Measurements from ENCODE around the gene CCDC12. TPM values are rescaled to one million over a fixed set of nuclear protein-coding genes. Genes with fewer than 3 reads are reported as not detected.
A peak's percentile ranks its signal among the peaks of the same experiment; 100 is the strongest.
"Not testable (repeated sequence)": the region's sequence is repeated elsewhere in the genome, so short reads cannot be mapped to it uniquely, and the experiment has no call there.

Gene CCDC12
- total RNA-seq, 1 donor from 2014 or later = 28.6 TPM

GRCh38 chr3:46978985-46979944 lies 2.7 kb upstream of the CCDC12 start, which contains the start of gene NBEAL2:
Gene NBEAL2, plus strand, starts transcription at chr3:46979666. Its CDS starts 196 bp downstream, at chr3:46979862.
- peak; percentile 95 for DNase-seq

DNA sequence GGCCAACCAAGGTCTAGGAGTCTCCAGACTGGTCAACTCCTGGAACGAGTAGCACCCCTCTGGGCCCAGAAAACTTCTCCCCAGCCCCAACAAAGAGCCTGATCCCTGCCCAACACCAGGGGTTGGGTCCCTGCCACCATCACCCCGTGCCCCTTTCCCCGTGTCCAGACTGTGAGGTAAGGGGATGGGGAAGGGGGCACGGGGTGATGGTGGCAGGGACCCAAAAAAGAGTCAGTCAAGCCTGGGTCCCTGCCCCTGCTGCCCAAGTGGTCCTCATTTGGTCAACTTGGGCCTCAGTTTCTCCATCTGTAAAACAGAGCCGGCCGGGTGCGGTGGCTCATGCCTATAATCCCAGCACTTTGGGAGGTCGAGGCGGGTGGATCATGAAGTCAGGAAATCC lies 1.8 kb upstream of the CCDC12 start:
- no peak for DNase-seq

DNA sequence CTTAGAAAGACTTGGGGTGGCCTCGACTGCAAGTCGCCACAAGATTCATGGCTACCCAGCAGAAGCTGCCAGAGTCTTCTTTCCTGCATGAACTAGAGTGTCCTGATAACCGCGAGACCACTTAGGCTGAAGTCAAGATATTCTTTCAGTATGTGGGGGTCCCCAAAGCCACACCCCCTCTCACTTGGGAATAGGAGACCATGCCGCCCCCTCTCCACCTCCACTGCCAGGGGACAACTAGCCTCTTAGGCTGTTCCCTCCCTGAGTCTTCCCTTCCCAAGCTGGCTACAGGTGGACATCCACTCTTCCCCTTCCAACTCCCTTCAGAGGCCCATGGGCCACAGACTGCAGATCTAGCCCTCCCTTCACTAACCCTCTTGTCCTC lies 1.3 kb upstream of the CCDC12 start:
- no peak for DNase-seq

DNA sequence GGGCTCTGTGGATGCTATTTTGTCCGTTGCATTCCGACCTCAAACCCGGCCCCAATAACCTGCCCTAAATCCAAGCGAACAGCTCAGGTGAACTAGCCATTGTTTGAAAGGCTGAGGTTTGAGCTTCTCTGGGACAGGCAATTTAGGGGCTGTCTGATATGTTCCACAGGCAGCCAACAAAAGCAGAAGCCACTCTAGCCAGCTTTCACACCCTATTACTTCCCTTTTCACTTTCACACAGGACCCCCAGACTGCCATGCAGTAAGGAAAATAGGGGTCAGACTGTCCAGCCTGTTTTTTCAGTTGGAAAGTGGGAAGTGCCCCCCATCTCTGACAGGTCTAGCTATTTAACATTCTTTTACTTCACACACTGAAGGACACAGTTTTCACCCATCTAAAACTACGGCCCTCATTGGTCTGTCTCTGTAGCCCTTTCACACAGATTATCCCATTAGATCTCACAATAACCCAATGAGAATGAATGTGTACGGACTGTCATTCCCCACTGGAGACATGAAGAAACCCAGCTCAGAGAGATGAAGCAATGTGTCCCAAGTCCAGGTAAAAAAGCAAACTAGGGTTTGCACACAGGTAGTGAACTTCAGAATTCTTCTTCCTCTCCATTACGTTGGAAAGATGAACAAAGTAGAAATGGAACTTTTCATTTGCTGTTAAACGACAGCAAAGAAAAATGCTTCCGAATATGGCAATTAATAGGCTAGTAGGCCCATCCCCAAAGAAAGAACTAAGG lies 1.9 kb downstream of the CCDC12 start:
- DNase-seq = no peak

DNA sequence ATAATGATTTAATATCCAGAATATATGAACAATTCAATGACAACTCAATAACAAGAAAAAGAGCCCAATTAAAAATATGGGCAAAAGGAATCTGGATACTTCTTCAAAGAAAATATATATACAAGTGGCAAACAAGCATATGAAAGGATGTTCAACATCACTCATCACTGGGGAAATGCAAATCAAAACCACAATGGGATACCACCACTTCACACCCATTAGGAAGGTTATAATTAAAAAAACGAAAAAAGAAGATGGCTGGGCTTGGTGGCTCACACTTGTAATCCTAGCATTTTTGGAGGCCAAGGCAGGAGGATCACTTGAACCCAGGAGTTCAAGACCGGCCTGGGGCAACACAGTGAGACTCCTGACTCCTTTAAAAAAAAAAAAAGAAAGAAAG lies 4.1 kb downstream of the CCDC12 start:
- DNase-seq = no peak

GRCh38 chr3:46971742-46972141 lies 4.8 kb downstream of the CCDC12 start:
- DNase-seq = no peak

DNA sequence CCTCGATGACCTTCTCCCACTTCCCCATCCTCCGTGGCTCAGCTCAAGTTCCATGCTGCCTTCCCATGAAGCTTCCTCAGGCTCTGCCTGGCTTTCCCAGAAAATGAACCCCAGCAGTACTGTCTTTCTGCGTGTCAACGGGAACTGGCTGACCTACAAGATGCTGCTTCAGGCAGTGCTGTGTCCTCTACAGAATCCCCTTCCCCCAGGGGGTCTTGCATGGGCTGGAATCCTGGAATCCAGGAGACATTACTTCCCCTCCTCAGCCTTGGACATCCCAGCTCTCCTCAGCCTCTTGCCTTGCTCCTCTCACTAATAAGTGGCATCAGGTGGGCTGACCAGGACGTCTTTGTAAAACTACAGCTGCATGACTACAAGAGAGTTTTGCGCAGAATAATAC lies 5.4 kb downstream of the CCDC12 start:
- no peak for DNase-seq

DNA sequence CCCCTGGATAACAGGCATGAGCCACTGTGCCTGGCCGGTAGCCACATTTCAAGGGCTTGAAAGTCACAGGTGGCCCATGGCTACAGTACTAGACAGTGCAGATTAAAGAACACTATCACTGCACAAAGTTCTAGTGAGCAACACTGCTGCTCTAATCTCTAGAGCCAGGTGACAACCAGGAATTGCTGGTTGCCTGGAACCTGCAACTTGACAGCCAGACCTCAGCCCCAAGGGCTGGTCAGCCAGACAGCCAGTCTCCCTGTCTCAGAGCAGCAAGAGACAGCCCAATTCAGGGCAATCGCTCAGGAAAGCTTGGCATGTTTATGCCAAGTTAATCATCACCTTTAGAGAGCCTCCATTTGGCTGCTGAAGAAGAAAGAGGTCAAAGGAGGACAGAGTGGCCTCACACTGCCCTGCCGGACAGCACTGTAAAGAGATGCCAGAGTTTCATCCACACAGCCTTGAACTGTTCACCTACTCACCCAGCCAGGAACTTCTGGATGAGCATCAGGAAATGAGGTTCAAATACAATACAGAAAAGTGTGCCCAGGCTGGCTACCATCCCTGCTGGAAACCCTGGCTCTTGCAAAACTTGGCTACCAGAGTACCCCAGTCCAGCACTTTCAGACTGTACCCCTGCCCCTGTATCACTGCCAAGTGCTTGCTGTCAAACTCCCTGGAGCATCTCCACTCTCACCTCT lies 6.0 kb downstream of the CCDC12 start:
- DNase-seq = no peak

- no peak for DNase-seq
Measured at GRCh38 chr3:46968783-46969428, 7.6 kb downstream of the CCDC12 start.

- no peak for DNase-seq
Measured at GRCh38 chr3:46966811-46967210, 9.7 kb downstream of the CCDC12 start.

GRCh38 chr3:46965151-46965550 lies 11.4 kb downstream of the CCDC12 start:
- DNase-seq = no peak

DNA sequence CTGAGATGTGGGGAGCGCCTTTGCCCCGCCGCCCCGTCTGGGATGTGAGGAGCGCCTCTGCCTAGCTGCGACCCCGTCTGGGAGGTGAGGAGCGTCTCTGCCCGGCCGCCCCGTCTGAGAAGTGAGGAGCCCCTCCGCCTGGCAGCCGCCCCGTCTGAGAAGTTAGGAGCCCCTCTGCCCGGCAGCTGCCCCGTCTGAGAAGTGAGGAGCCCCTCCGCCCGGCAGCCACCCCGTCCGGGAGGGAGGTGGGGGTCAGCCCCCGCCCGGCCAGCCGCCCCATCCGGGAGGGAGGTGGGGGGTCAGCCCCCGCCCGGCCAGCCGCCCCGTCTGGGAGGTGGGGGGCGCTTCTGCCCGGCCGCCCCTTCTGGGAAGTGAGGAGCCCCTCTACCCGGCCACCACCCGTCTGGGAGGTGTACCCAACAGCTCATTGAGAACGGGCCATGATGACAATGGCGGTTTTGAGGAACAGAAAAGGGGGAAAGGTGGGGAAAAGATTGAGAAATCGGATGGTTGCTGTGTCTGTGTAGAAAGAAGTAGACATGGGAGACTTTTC lies 12.4 kb downstream of the CCDC12 start:
- DNase-seq = not testable (repeated sequence)

- no peak for DNase-seq
Measured at GRCh38 chr3:46962990-46963389, 13.6 kb downstream of the CCDC12 start.

- no peak for DNase-seq
Measured at GRCh38 chr3:46962427-46962826, 14.1 kb downstream of the CCDC12 start.

DNA sequence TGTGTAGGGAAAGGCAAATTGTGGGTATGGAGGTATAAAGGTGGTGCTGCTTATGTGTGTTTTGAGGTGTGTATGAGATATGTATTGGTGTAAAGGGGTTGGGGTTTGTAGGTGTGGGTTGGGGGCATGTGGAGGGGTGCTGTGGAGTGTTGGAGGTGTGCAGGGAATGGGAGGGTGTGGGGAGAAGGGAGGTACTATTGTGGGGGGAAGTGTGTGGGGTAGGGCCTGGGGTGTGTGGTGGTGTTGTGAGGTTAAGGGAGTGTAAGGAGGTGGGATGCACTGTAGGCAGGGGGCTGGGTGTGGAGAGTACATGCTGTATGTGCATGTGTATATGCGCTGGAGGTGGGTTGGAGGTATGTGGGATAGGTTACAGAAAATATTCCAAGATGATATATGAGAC lies 15.7 kb downstream of the CCDC12 start:
- no peak for DNase-seq

DNA sequence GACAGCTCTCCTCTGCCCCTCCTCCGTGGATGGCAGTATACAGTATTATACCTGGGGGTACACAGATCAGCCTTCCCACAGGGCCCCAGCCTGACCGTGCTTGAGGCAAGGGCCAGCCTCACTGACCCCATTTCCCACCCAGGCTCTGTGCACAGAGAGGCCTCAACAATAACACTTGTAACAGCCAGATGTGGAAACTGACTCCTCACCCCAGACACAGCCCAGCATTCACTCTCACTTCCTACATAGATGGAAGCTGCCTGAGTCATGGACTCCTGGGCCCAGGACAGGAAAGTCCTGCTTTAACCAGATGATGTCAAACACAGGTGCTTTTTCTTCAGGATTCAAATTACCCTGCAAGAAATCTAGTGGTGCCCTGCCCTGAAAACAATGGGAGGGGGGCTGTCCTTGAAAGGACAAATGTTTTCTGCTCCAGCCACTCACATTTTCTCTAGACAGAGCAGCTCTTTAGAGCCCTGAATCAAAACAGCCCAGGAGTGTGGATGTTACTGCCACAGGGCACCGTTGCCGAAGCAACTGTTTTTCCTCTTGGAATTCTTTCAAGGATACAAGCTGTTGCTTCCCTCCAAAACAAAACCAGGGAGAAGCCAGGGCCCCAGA lies 16.4 kb downstream of the CCDC12 start:
- peak; percentile 62 for DNase-seq

GRCh38 chr3:46959161-46959511 lies 17.4 kb downstream of the CCDC12 start:
- no peak for DNase-seq

- DNase-seq = no peak
Measured at GRCh38 chr3:46958467-46959160, 17.9 kb downstream of the CCDC12 start.

DNA sequence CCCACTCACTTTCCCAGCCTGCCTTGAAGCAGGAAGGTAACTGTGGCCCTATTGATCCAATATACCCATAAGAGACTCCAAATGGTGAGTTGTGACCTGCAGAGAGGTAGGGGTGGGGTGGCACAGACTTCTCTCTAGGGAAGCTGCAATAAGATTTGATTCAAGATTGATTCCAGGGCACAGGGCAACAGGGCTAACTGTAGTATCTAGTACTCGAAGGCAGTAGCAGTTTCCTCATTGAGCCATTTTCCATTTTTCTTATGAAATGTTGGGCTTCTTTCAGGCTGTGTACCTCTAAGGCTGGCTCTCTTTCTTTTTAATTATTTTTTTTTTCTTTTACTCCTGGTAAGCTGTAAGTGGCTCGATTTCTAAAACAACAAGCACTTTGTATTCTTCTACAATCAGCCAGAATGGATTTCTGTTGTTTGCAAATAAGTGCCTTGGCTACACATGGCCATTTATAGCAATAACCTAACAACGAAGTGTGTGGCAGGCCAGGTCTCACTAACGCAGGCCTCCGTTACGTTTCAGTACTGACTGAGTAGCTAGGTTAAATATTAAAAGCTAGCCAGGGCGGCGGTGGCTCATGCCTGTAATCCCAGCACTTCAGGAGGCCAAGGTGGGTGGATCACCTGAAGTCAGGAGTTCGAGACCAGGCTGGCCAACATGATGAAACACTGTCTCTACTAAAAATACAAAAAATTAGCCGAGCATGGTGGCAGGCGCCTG lies 19.3 kb downstream of the CCDC12 start:
- DNase-seq = no peak

- DNase-seq = no peak
Measured at GRCh38 chr3:46955801-46956259, 20.7 kb downstream of the CCDC12 start.
